ENCODE measurements around the gene SPOCK1.

DNA sequence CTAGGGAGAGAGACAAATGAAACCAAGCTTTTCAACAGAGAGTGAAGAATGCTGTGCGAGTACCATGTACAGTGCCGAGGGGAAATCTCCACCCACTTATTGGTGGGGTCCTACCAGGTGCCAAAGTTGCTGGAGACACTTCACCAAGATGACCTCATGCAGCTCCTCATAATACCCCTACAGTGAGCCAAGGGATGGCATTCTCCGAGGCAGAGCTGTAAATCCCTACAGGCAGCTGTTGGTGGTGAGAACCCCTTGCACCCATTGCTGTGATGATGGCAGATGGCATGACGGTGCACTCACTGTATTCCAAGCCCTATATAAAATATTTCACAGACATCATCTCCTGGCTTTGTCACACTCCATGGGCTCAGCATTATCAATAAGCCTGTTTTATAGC is 464.9 kb downstream of the SPOCK1 start:
- TF ChIP-seq, protein P1, sequence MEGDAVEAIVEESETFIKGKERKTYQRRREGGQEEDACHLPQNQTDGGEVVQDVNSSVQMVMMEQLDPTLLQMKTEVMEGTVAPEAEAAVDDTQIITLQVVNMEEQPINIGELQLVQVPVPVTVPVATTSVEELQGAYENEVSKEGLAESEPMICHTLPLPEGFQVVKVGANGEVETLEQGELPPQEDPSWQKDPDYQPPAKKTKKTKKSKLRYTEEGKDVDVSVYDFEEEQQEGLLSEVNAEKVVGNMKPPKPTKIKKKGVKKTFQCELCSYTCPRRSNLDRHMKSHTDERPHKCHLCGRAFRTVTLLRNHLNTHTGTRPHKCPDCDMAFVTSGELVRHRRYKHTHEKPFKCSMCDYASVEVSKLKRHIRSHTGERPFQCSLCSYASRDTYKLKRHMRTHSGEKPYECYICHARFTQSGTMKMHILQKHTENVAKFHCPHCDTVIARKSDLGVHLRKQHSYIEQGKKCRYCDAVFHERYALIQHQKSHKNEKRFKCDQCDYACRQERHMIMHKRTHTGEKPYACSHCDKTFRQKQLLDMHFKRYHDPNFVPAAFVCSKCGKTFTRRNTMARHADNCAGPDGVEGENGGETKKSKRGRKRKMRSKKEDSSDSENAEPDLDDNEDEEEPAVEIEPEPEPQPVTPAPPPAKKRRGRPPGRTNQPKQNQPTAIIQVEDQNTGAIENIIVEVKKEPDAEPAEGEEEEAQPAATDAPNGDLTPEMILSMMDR (conservative IDR thresholded peaks at IDR 0.05 in 1 of 2, IDR thresholded peaks at IDR 0.05 in 1 of 2; ENCODE audit: extremely low read depth in 1 of 2, insufficient read depth in 1 of 2, low read depth in 1 of 2, low read length in 2 of 2): no peak
- TF ChIP-seq EZH2 (IDR thresholded peaks at IDR 0.05; ENCODE audit: borderline replicate concordance, low read length): no peak
